Retina (tissue), 1 donor: ENCODE data around the gene TIMP3.
"Not testable (repeated sequence)": the region's sequence is repeated elsewhere in the genome, so short reads cannot be mapped to it uniquely, and the experiment has no call there.

Experiments used
- DNase-seq: peaks from one replicate; pipeline ENCODE4 v3.0.0-alpha.2; 2016

Gene TIMP3

DNA sequence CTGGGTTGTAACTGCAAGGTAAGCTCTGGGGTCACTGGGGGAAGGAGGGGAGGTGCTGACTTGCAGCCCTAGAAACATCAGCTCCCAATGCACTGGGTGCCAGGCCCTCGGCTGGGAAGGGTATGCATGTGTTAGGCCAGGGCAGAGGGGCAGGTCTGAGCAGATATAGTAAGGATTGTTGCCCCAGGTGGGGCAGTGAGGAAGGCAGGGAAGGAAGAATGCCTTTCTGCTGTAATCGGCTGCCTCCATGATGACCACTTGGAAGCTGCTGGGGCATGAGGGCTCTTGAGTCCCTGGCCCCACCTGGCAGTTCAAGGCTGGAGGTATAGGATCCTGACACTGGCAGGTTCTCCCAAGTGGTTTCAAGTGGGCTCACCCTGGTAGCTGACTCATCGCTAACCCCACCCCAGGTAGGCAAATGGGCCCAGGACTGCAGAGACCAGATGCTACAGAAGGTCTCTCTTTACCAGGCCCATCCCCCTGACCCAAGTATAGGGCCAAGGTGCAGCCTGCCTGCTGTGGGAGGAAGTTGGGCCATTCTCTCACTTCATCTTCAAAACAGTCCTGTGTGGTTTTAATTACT, 56.7 kb downstream of the TIMP3 start:
- no peak for DNase-seq

GRCh38 chr22:32858957-32859356, 57.5 kb downstream of the TIMP3 start:
- no peak for DNase-seq

GRCh38 chr22:32859743-32860142, 58.2 kb downstream of the TIMP3 start:
- no peak for DNase-seq

DNA sequence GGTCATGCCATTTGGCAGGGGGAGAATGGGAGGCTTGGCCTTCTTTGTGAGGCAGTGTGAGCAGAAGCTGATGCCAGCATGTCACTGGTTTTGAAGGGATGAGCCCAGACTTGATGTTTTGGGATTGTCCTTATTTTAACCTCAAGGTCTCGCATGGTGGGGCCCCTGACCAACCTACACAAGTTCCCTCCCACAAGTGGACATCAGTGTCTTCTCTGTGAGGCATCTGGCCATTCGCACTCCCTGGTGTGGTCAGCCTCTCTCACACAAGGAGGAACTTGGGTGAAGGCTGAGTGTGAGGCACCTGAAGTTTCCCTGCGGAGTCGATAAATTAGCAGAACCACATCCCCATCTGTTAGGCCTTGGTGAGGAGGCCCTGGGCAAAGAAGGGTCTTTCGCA, 59.8 kb downstream of the TIMP3 start:
- no peak for DNase-seq

DNA sequence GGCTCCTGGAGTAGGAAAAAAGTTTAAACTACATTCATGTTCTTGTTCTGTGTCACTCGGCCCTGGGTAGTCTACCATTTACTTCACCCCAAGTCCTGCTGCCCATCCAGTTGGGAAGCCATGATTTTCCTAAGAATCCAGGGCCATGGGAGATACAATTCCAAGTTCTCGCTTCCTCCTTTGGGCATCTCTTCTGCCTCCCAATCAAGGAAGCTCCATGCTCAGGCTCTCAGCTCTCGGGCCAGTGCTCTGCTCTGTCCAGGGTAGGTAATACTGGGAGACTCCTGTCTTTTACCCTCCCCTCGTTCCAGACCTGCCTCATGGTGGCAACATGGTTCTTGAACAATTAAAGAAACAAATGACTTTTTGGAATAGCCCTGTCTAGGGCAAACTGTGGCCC, 60.6 kb downstream of the TIMP3 start:
- no peak for DNase-seq

GRCh38 chr22:32862936-32863661, 61.6 kb downstream of the TIMP3 start:
- DNase-seq, result no peak

DNA sequence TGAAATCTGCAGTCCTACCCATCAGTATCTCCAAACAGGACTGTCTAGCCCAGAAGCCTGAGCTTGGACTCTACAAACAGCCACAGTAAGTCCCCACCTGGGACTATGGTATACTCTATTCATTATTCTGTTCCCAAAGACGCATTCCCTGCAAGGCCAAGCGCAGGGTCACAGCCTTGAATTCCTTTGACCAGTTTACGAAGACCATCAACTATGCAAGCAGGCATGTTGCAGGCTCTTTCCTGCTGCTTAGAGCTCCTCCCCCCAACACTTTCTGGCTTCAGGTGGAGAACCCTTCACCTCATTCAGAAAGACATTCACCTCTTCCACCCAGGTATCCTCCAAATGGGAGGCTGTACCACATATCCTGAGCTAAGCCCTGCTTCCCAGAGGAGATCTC, 62.5 kb downstream of the TIMP3 start:
- no peak for DNase-seq

DNA sequence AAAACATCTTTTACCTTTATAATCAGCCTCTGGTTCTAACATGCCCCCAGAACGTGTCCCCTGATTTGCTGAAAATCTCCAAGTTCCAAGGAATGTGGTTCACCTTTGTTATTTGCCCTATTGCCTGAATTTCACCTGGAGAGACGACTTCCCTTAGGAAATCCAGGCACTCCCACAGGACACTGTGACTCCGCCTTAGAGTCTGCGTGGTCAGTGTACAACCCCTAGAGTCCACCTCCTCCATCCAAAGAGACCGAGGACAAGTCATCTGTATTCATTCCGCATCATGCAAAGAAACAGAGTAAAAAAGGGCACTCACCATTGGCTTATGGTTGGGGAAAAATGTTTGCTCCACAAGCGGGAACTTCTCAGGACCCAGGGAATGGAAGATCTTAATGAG, 63.1 kb downstream of the TIMP3 start:
- no peak for DNase-seq

DNA sequence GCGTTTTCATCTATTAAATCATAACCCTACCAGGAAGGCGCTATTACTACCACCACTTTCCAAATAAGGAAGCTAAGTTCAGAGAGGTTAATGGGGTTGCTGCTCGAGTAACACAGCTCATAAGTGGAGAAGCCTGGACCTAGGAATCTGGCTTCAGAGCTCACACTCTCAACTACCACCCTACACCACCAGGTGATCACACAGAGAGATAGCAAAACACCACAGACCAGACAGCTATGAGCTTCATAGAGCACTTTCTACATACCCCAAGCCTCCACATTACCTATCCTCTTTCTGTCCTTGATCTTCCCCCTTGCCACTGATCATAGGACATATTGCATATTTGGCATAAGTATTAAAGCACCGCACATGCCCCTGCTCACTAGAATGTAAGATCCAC, 65.4 kb downstream of the TIMP3 start:
- no peak for DNase-seq

DNA sequence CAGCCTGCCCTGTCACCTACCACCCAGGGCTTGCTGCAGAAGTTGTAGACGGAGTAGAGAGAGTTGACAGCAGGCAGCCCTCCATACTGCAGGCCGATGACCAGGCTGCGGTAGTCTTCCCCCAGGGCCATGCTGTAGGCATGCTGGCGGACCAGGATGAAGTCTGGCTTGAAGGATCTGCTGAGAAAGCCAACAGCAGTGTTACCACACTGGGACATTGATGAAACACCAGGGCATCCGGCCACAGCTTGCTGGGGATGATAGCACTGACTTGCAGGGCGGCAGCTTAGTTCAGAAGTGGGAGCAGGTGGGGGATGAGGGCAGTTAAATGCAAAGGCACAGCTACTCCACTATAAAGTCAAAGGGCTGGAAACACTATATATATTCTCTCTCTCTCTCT, 67.4 kb downstream of the TIMP3 start:
- DNase-seq, result no peak

GRCh38 chr22:32870474-32870873, 69.0 kb downstream of the TIMP3 start:
- DNase-seq, result no peak

GRCh38 chr22:32873604-32874003, 72.1 kb downstream of the TIMP3 start:
- not testable (repeated sequence) for DNase-seq

GRCh38 chr22:32874385-32874784, 72.9 kb downstream of the TIMP3 start:
- DNase-seq, result no peak

DNA sequence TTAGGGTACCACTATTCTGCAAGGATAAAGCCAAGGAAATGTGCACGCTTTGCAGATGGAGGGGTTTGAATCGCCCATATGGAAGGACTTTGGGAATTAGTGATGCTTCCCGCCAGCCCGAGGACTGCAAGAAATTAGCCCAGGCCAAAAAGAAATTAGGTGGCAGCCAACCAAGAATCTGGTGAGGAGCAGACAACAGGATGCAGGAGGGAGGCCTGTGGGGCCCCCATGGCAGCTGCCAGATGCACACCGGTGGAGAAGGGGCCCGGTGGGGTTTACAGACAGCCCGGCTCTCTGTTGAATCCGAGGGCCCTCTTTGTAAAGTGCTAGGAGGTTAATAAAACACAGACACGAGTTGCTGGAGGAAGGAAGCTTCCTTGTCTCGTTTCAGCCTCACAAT, 73.5 kb downstream of the TIMP3 start:
- DNase-seq, result no peak

DNA sequence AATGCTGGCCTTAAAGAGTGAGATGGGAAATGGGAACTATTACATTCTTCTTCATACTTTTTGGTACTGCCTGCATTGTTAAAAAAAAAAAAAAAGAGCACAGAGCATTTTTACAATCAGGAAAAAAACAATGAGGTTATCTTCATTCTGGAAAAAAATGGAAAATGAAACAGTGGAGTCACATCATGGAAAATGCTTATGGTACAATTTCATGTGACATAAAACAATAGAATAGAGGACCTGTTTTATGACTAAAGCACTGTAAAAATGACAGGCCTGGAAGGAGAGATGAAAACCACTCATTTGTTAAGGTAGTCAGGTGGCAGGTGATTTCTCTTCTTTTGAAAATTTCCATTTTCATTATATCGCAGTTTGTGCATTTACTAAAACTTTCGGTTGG, 75.0 kb downstream of the TIMP3 start:
- DNase-seq, result no peak

GRCh38 chr22:32877196-32877595, 75.7 kb downstream of the TIMP3 start:
- DNase-seq, result no peak

DNA sequence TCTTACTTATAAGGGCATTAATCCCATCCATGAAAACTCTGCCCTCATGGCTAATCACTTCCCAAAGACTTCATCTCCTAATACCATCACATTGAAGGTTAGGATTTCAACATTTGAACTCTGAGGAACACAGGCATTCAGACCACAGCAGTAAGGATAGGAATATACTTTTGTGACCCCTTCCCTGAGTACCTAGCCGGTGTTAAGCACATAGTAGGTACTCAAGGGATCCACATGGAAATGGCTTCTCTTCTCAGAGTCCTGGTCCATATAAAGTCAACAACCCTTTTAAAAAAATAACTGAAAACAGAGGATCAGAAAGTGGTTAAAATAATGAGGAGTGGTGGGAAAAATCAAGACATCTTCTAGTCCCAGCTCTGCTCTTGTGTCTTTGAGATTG, 78.0 kb downstream of the TIMP3 start:
- no peak for DNase-seq

DNA sequence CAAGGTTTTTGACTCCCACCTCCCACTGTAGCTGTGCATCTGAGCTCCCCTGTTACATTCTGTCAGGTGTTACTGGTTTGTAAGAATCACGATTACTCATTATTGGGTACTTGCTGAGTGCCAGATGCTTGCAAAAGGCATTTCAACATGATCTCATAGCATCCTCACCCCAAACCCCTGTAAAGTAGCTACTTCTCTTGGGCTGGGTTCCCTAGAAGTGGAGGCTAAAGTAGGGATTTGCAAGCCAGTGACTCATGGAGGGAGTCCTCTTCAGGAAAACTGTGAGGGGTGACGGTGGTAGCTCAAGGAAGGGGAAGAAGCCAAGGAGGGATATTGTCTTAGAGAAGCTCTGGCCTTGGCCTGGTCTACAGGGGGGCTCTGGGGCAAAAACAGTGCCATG, 78.6 kb downstream of the TIMP3 start:
- DNase-seq, result no peak

GRCh38 chr22:32880505-32880892, 79.0 kb downstream of the TIMP3 start:
- DNase-seq, result no peak

DNA sequence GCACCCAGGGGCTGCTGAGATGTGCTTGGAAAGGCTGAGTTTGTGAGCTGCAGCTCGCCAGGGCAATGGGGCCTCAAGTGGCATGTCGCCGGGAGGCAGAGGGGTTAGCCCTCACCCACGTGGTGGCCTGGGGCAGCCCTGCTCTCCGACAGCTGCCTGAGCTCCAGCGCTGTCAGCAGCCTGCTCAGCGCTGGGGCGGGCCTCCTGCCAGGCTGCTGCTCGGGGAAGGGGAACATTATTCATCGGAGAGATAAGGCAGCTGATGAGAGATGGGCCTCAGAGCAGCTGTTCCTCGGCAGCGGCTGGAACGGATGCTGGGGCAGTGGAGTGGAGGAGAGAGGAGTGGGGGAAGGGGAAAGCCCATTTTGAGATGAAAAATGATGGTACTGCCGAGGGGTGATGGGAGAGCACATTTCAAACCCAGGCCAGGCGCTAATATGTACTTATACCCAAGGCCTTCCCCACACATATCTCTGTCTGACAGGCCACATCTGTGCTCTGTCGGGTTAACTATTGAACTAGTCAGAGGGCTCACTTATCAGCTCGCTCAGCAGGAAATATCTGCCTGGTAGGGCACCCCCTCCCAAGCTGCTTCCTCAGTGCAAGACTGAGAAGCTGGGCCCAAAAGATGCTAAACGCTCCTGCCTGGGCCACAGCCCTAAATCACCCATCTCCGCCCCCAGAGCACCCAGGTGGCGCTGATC, 79.5 kb downstream of the TIMP3 start:
- peak; percentile 73 for DNase-seq

DNA sequence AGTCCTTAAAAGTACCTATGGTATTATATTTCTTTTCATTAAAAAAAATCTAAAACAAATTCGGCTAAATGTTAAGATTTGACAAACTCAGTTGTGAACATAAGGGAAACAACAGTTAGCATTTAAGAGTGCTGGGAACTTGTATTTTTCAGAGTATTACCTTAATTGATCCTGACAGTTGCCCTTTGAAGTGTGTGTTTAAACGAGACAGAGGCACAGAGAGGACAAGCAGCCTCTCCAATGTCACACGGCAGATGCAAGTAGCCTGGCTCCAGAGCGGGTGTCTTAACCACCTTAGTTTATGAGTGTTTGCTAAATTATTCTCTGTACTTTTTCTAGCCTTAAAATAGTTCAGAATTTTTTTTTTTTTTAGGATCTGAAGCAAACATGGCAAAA, 80.9 kb downstream of the TIMP3 start:
- no peak for DNase-seq

DNA sequence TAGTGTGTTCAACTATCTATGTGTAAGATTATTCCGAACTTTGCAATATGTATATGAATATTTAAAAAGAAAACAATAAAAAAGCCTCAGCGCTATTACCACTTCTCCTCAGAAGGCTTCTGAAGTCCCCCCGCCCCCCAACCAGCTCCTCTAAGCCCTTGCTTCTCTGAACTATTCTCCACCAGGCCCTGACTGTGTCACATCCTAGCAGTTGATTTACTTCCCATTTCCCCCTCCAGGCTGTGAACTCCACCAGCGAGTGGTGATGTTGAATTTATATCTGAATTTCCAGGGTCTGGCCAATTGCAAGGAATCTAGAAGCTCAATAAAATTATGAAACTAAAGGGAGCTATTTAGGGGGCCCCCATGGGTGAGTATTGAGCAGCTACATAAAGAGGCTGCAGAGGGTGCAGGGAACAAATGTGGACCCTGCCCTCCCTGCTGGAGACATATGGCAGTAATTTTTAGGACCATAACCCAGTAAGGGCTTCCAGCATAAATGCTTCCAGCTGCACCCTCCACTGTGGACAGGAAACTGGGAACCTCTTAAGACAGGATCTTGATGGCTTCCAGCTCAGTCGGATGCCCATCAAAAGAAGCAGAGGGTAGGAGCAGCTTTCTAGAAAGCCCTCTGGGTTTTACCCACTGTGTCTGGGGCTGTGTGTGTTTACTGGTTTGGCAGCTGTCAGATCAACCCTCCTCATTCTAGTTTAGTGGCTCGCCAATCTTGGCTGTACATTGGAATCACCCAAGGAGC, 81.4 kb downstream of the TIMP3 start:
- no peak for DNase-seq

GRCh38 chr22:32887324-32887980, 85.9 kb downstream of the TIMP3 start:
- no peak for DNase-seq
